Kidney (tissue), 22 donors: Measurements from ENCODE around the gene CCDC144A. TPM values are rescaled to one million over a fixed set of nuclear protein-coding genes. Genes with fewer than 3 reads are reported as not detected.
"Not testable (repeated sequence)": the region's sequence is repeated elsewhere in the genome, so short reads cannot be mapped to it uniquely, and the experiment has no call there.

Experiments used
- DNase-seq, 5 donors: peaks; one replicate each; pipeline ENCODE4 v3.0.0-alpha.2; 2013 to 2020
- FAIRE-seq: peaks from 2 replicates; lab custom pipeline; 2012; peaks lifted over from hg19 to GRCh38; lab: Jason Lieb, UNC
- H3K27ac ChIP-seq, 2 donors: one replicate each; pipeline ENCODE4 v1.7.0; 2013; ENCODE audit warnings: low read depth in 2 of 2, low read length in 2 of 2, inconsistent platforms in 1 of 2
- H3K27me3 ChIP-seq: one replicate; pipeline ENCODE4 v1.7.1; 2013; ENCODE audit warnings: low read length, inconsistent platforms; ENCODE audit not compliant: control insufficient read depth, insufficient read depth
- H3K36me3 ChIP-seq, 3 donors: one replicate each; pipeline versions ENCODE4 v1.7.0 to v1.7.1; 2013; ENCODE audit warnings: low read length in 3 of 3, control low read depth in 1 of 3, inconsistent platforms in 1 of 3; ENCODE audit not compliant: insufficient read depth in 3 of 3, control insufficient read depth in 2 of 3
- H3K4me1 ChIP-seq, 3 donors: one replicate each; pipeline versions ENCODE4 v1.7.0 to v1.7.1; 2013; ENCODE audit warnings: low read length in 3 of 3, inconsistent platforms in 1 of 3, low read depth in 1 of 3; ENCODE audit not compliant: control insufficient read depth in 2 of 3, insufficient read depth in 2 of 3
- H3K4me3 ChIP-seq, 3 donors: one replicate each; pipeline versions ENCODE4 v1.7.0 to v1.8.1; 2013; ENCODE audit warnings: low read length in 3 of 3, control low read depth in 1 of 3, inconsistent platforms in 1 of 3
- H3K9ac ChIP-seq, 3 donors: one replicate each; pipeline versions ENCODE4 v1.7.0 to v1.7.1; 2013; ENCODE audit warnings: low read length in 3 of 3, control low read depth in 1 of 3, inconsistent platforms in 1 of 3
- H3K9me3 ChIP-seq, 3 donors: one replicate each; pipeline versions ENCODE4 v1.7.0 to v1.7.1; 2013; ENCODE audit warnings: low read length in 3 of 3, control low read depth in 1 of 3, inconsistent platforms in 1 of 3; ENCODE audit not compliant: control insufficient read depth in 2 of 3, insufficient read depth in 1 of 3
- CTCF ChIP-seq: IDR thresholded peaks from 3 replicates; pipeline ENCODE4 v1.5.1; 2012; ENCODE audit warnings: mild to moderate bottlenecking, moderate library complexity, borderline replicate concordance; ENCODE audit not compliant: insufficient read depth; ENCODE audit errors: extremely low read depth
- intact Hi-C: fragments of 100-400 bp; cut with DNase I; formaldehyde crosslinking; loops from one replicate; pipeline ENCODE4 v1.11.1; 2022
- long read RNA-seq, 10 donors: library from polyadenylated mRNA in 1 of 10; unstranded in 1 of 10; transcript quantifications; one replicate each; pipeline ENCODE4 v2.0.0 and lab custom pipeline, GENCODE V29; 2021 to 2026
- polyA plus RNA-seq: library from polyadenylated mRNA; stranded (reverse); fragments of 350-450 nt; fragmentation: Illumina TruSeq; extraction: RNeasy Lipid Tissue Mini Kit (QIAGEN cat#74804); gene quantifications from one replicate; pipeline ENCODE4 v1.2.3, GENCODE V29; 2014; ENCODE audit warnings: low read depth, low replicate concordance; ENCODE audit not compliant: insufficient read depth
- total RNA-seq: library from RNA; stranded (reverse); fragmentation: NEBNext Ultra II Directional; extraction: Animal tissue kit (Norgen Biotek cat#: 25700); gene quantifications from one replicate; pipeline ENCODE4 v1.2.1, GENCODE V29; 2021
- donor health status: control.
- donor health status: control.
- donor health status: control.
- donor health status: control.
- donor health status: control.
- donor health status: DM: yes; HTN: yes; CAD: no.
- donor health status: Normal renal cell carcinoma (clear cell type).

Gene CCDC144A
- 7.6 TPM for total RNA-seq
- 0.52 TPM for polyA plus RNA-seq
- long read RNA-seq, donor 1, result 0 reads
- long read RNA-seq, donor 2, result 0 reads
- long read RNA-seq, donor 3, result 0 reads
- long read RNA-seq, donor 4, partial matches to known transcripts, result 0 of 1 reads
- long read RNA-seq, donor 4, other reads (novel, unspliced or antisense), result 0 of 1 reads
- long read RNA-seq, donor 5, result 0 reads
- long read RNA-seq, donor 6, result 0 reads
- long read RNA-seq, donor 7, result 0 reads
- long read RNA-seq, donor 8, result 0 reads
- long read RNA-seq, donor 9, result 0 reads
- long read RNA-seq, donor 10, partial matches to known transcripts, result 0 of 1 reads
- long read RNA-seq, donor 10, other reads (novel, unspliced or antisense), result 0 of 1 reads

- H3K4me3 ChIP-seq, H3K36me3 ChIP-seq, H3K9me3 ChIP-seq, H3K9ac ChIP-seq, H3K27me3 ChIP-seq, H3K27ac ChIP-seq, FAIRE-seq, H3K4me1 ChIP-seq, intact Hi-C loops: not testable (repeated sequence)
- DNase-seq, result peak in 1 of 5 donors; percentile 68
Measured at GRCh38 chr17:16689731-16690281, at the start of gene CCDC144A. Gene CCDC144A, plus strand, starts transcription at chr17:16690241. Its CDS starts 160 bp downstream, at chr17:16690401.

- no peaks in the 10 kb centered on the region for H3K36me3 ChIP-seq
- FAIRE-seq (no peak), DNase-seq (no peak)
- peaks cover 0 to 7% (median 0%) of the 10 kb centered on the region in 3 donors for H3K4me1 ChIP-seq
- H3K4me3 ChIP-seq, result no peak overlapping the region
- no peak overlapping the region for H3K27ac ChIP-seq
- H3K9me3 ChIP-seq, result no peaks in the 10 kb centered on the region
- H3K9ac ChIP-seq, result no peak overlapping the region
- H3K27me3 ChIP-seq, result no peaks in the 10 kb centered on the region
- intact Hi-C loops, result no loop called here
- TF ChIP-seq CTCF, result no peak
Measured at GRCh38 chr17:16649585-16649984, 40.5 kb upstream of the CCDC144A start.

DNA sequence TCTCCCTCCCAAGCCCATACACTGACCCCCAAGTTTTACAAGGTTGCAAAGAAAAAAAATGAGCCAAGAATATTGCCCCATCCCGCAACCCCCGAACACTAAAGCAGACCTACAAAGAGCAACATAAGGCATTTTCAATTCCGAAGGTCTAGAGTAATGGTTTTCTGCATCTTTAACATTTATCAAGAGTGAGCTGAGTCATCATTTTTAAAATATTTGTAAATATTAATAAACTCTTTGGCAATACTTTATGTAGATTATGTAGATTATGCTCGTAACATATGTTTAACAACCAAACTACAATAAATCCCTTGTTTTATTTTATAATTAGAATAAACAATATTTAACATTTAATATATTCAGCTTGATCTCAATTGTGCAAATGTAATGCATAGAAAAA, 37.8 kb upstream of the CCDC144A start:
- H3K36me3 ChIP-seq, result no peaks in the 10 kb centered on the region
- DNase-seq (no peak), FAIRE-seq (no peak)
- H3K4me1 ChIP-seq, result peaks cover 0 to 7% (median 0%) of the 10 kb centered on the region in 3 donors
- no peak overlapping the region for H3K9ac ChIP-seq
- H3K27me3 ChIP-seq, result no peaks in the 10 kb centered on the region
- TF ChIP-seq CTCF, result no peak
- H3K27ac ChIP-seq, result no peak overlapping the region
- no peaks in the 10 kb centered on the region for H3K9me3 ChIP-seq
- intact Hi-C loops, result no loop called here
- H3K4me3 ChIP-seq, result no peak overlapping the region

- no peaks in the 10 kb centered on the region for H3K9me3 ChIP-seq
- no peaks in the 10 kb centered on the region for H3K36me3 ChIP-seq
- DNase-seq (no peak), FAIRE-seq (no peak)
- H3K27me3 ChIP-seq, result no peaks in the 10 kb centered on the region
- H3K27ac ChIP-seq, result peak overlapping the region; percentile 90 to 93
- peaks cover 0 to 7% (median 0%) of the 10 kb centered on the region in 3 donors for H3K4me1 ChIP-seq
- intact Hi-C loops, result no loop called here
- peak overlapping the region; percentile 68 to 91 (median 86) for H3K4me3 ChIP-seq
- peak overlapping the region; percentile 64 to 85 (median 74) for H3K9ac ChIP-seq
- TF ChIP-seq CTCF, result no peak
Measured at GRCh38 chr17:16652847-16653366, 37.1 kb upstream of the CCDC144A start.
